Endometrial microvascular endothelial cells (primary cell): ENCODE measurements around the gene FUZ. TPM values are rescaled to one million over a fixed set of nuclear protein-coding genes. Genes with fewer than 3 reads are reported as not detected.

ENCODE experiments used
- in situ Hi-C: cut with HindIII; loops from 2 replicates; pipeline ENCODE4 v1.10.0; 2017; ENCODE audit warnings: low sequenced_read_pairs, low pct_unique_long_range_greater_than_20kb; ENCODE audit errors: inconsistent ontology term
- total RNA-seq: library from RNA; depleted of rRNA; stranded (reverse); fragments of >200 nt; gene quantifications from one replicate; pipeline ENCODE4 v1.2.3, GENCODE V29; 2015; ENCODE audit errors: inconsistent ontology term

Gene FUZ
- 10.6 TPM for total RNA-seq

DNA sequence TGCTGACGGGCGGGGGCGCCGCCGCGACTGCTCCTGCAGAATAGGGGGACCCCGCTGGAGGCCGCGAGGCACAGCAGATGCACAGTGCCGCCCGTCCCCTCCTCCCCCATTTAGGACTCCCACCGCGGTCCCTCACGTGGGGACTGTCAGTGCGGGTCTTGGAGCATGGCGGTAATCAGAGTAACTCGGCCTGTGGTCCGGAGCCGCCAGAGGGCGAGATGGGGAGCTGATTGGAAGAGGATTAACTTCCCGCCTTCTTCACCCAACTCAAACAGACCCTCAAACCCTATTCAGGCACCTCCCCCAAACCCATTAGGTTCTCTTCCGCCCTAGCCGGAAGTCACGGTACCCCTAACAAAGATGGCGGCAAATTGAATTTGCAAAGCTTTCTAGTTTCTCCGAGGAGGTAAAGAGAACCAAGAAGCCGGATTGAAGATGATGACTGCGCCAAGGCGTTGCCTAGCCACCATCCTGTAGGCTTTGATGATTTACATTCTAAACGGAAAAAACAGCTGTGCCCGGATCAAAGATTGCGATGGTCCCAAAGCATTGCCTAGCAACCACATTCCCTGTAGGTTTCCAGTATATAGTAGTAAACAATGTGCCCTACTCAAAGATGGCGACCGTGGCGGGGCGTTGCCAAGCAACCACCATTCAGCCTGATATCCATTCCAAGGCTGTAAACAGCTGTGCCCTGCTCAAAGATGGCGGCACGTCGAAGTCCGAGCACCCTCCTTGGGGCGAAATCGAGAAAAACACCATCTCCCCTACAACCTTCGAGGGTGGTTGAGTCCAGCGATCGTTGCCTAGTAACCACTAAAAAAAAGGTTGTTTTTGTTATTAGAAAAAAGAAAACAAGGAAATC lies at the start of gene FUZ:
Gene FUZ (minus strand): TSS at position 296 of the 865 bp plus-strand sequence. CDS start 186 bp downstream, at position 110.
- in situ Hi-C loops: no loop called here

GRCh38 chr19:49862391-49863253 lies 49.5 kb upstream of the FUZ start:
- in situ Hi-C loops: no loop called here

DNA sequence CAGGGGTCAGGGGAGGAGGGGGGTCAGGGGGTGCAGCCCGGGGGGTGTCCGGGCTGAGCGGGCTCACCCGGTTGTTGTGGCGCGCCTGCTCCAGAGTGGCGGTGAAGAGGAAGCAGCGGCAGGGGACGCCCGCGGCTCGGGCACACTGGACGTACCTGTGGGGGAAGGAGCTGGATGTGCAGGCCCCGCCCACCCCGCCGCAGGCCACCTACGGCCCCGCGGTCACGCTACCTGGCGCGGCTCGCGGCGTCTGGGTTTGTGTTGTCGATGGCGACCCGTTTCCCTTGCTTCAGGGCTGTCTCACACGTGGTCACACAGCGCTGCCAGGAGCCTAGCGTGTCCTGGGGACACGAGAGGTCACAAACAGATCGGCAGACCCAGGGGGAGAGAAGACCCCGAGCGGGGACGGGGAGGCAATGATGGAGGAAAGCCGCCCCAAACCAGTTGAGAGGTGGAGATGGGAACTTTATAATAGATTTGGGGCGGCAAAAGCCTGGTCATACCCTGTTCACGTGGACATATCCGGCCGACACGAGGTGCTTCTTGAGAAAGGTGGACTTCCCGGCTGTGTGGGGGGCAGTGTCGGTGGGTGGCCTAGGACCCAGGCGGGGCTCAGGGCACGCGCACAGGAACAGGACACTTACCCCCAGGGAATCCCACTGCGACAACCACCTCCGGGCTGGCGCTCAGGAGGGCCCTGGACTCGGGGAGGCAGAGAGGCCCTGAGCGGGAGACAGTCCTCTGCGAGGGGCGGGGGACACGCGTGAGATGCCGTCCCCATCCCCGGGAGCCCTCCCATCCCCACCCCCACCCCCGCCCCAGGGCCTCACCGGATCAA lies 48.7 kb upstream of the FUZ start:
- in situ Hi-C loops: no loop called here

- in situ Hi-C loops: no loop called here
These were observed 48.0 kb upstream of the FUZ start for GRCh38 chr19:49861107-49861506.

DNA sequence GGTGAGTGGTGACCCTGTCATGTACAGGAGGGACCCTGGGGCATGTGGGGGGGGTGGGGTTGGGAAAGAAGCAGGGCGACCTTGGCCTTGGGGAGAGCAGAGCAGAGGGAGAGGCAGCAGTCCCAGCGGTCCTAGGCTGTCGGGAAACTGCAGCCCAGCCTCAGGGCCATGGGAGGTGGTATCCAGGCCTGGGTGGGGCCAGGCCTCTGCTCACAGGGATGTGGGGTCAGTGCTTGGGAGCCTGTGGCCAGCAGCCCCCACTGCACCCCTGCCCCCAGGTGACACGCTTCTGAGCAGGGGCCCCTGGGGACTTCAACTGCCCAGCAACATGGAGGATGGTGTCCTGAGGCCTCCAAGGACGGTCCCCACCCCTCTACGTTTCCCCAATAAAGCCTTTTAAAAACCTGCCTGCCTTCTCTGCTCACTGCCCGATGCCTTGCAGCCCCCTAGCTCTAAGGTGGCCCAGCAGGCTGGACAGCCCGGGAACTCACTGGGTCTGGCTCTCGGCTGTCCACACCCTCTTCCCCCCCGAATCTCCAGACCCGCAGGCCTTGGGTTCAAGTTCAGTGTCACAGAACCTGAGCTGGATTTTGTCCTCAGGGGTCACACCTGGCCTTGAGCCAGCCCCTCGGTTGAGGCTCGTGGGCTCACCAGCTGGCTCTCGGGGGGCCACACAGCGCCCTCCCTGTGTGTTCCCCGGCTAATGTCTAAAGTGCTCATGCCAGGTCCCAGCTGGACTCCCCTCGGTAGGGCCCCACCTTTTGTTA lies 47.4 kb upstream of the FUZ start:
- in situ Hi-C loops: no loop called here

GRCh38 chr19:49859682-49860335 lies 46.7 kb upstream of the FUZ start:
- in situ Hi-C loops: no loop called here

DNA sequence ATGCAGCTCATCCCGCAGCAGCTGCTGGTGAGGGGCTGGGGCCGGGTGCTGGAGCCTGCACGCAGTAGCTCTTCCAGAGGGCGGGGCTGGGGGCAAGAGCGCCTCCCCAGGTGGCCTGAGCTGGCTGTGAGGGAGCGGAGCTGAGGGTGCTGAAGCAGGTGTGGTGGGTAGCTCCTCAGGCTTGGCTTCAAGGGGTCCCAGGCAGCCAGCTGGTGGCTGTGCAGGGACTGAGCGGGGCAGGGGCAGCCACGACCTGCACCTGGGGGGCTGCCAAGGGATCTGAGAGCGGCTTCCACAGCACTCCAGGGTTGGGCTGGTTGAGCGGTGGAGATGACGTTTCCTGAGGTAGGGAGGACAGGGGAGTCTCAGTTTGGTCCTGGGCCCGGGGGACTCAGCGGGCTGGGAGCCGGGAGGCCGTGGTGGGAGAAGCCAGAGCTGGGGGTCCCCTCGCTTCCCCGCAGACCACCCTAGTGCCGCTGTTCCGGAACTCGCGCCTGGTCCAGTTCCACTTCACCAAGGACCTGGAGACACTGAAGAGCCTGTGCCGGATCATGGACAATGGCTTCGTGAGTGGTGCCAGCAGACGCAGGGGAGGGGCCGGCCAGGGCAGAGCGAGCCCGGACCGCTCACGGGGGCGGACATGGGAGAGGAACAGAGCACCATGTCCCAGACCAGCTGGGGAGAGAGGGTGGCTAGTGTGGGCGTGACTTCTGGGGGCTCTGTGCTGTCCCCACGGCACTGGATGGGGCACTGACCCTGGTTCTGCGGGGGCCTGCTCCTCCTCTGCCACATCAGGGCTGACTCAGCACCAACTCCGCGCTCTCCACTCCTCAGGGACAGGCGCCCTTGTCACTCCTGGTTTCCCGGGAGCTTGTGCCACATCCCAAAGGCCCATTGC lies 45.2 kb upstream of the FUZ start:
- in situ Hi-C loops: no loop called here

GRCh38 chr19:49857838-49858087 lies 44.7 kb upstream of the FUZ start:
- in situ Hi-C loops: no loop called here

GRCh38 chr19:49857061-49857837 lies 44.2 kb upstream of the FUZ start:
- in situ Hi-C loops: no loop called here

GRCh38 chr19:49856574-49857021 lies 43.5 kb upstream of the FUZ start:
- in situ Hi-C loops: no loop called here

- in situ Hi-C loops: no loop called here
These were observed 42.8 kb upstream of the FUZ start for GRCh38 chr19:49855676-49856573.

DNA sequence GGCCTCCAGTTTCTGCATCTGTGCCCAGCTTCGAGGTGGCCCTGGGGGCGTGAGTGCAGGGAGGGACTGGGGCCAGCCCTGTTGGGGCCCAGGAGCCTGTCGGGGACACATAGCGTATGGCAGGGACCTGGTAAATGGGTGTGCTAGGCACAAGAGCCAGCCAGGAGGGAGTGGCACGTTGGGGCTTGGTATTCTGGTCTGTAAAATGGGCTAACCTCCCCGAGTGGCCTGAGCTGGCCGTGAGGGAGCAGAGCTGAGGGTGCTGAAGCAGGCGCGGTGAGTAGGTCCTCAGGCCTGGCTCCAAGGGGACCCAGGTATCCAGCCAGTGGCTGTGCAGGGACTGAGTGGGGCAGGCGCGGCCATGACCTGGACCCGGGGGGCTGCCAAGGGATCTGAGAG lies 42.2 kb upstream of the FUZ start:
- in situ Hi-C loops: no loop called here

- in situ Hi-C loops: no loop called here
These were observed 41.5 kb upstream of the FUZ start for GRCh38 chr19:49854378-49855263.

- in situ Hi-C loops: no loop called here
These were observed 40.8 kb upstream of the FUZ start for GRCh38 chr19:49853852-49854377.
